Endothelial cell of umbilical vein (primary cell): ENCODE measurements around the gene DNAH1. TPM values are rescaled to one million over a fixed set of nuclear protein-coding genes. Genes with fewer than 3 reads are reported as not detected.

Experiments used
- BruUV-seq: library from RNA; stranded (reverse); fragments of 400-500 nt; replicated peaks from 2 replicates; lab custom pipeline; 2021; lab: Mats Ljungman, UMichigan
- CTCF ChIA-PET: fragments of 300-600, 350-600 bp; sonication (Branson Sonifier 250); formaldehyde crosslinking; loops from one replicate; lab custom pipeline; 2021; ENCODE audit warnings: antibody characterized with exemption, inconsistent platforms; lab: Charles Lee
- POLR2A ChIA-PET: fragments of 300-600, 350-600 bp; sonication (Branson Sonifier 250); formaldehyde crosslinking; loops from one replicate; lab custom pipeline; 2021; ENCODE audit warnings: antibody characterized with exemption, inconsistent platforms; lab: Charles Lee
- DNase-seq: peaks from one replicate; pipeline ENCODE4 v3.0.0-alpha.2; 2011; ENCODE audit warnings: low read depth, low spot score
- FAIRE-seq: peaks from 2 replicates; lab custom pipeline; 2011; peaks lifted over from hg19 to GRCh38; lab: Jason Lieb, UNC
- H2AFZ ChIP-seq: 2 replicates; pipeline ENCODE4 v1.6.0; 2012; ENCODE audit warnings: low read depth, low read length, control low read depth, inconsistent platforms
- H3K27ac ChIP-seq: 2 replicates; pipeline ENCODE4 v1.5.1; 2011; ENCODE audit warnings: low read depth, mild to moderate bottlenecking, control low read depth, low read length, moderate library complexity; ENCODE audit not compliant: insufficient read depth
- H3K27me3 ChIP-seq, 2 experiments: 2 replicates each; pipeline versions ENCODE4 v1.6.0 to v1.6.1; 2011; ENCODE audit warnings: low read length in 2 of 2, mixed read lengths in 1 of 2; ENCODE audit not compliant: control insufficient read depth in 2 of 2, insufficient read depth in 2 of 2
- H3K36me3 ChIP-seq, 2 experiments: 2 replicates in 1 of 2; 3 replicates in 1 of 2; pipeline ENCODE4 v1.5.1; 2011; ENCODE audit warnings: low read length in 2 of 2, mild to moderate bottlenecking in 1 of 2, moderate library complexity in 1 of 2; ENCODE audit not compliant: control insufficient read depth in 2 of 2, insufficient read depth in 2 of 2; ENCODE audit errors: extremely low read depth in 1 of 2
- H3K4me1 ChIP-seq: 3 replicates; pipeline ENCODE4 v1.5.1; 2011; ENCODE audit warnings: mild to moderate bottlenecking, low read length; ENCODE audit not compliant: control insufficient read depth, insufficient read depth; ENCODE audit errors: extremely low read depth
- H3K4me2 ChIP-seq: 2 replicates; pipeline ENCODE4 v1.6.1; 2011; ENCODE audit warnings: low read length, control low read depth, mixed read lengths; ENCODE audit not compliant: insufficient read depth
- H3K4me3 ChIP-seq, 3 experiments: fragments of 200-600 bp in 1 of 3; sonication (generic), shearing (Covaris generic) in 1 of 3; replicated peaks in 1 of 3; 2 replicates each; pipeline ENCODE4 v1.5.1; 2011 to 2016; ENCODE audit warnings: control low read depth in 3 of 3, low read length in 3 of 3, mild to moderate bottlenecking in 2 of 3, inconsistent platforms in 1 of 3, low read depth in 1 of 3, moderate library complexity in 1 of 3; ENCODE audit not compliant: insufficient read depth in 1 of 3
- H3K79me2 ChIP-seq: 2 replicates; pipeline ENCODE4 v1.6.0; 2012; ENCODE audit warnings: low read length, inconsistent platforms; ENCODE audit not compliant: control insufficient read depth, insufficient read depth
- H3K9ac ChIP-seq: replicated peaks from 2 replicates; pipeline ENCODE3; 2011; ENCODE audit warnings: low read length, control low read depth; ENCODE audit not compliant: insufficient read depth; ENCODE audit errors: extremely low read depth
- H3K9me1 ChIP-seq: replicated peaks from 3 replicates; pipeline ENCODE4 v1.6.0; 2011; ENCODE audit warnings: mild to moderate bottlenecking, low read length; ENCODE audit not compliant: control insufficient read depth, insufficient read depth; ENCODE audit errors: extremely low read depth
- H3K9me3 ChIP-seq: replicated peaks from 2 replicates; pipeline ENCODE4 v1.5.1; 2012; ENCODE audit warnings: low read length, inconsistent platforms; ENCODE audit not compliant: control insufficient read depth, insufficient read depth
- H4K20me1 ChIP-seq: replicated peaks from 2 replicates; pipeline ENCODE3; 2011; ENCODE audit warnings: mild to moderate bottlenecking, low read length; ENCODE audit not compliant: control insufficient read depth, insufficient read depth; ENCODE audit errors: extremely low read depth
- EZH2 ChIP-seq: IDR thresholded peaks from 2 replicates; pipeline ENCODE4 v1.6.1; 2012; ENCODE audit warnings: borderline replicate concordance, low read depth, mild to moderate bottlenecking, moderate library complexity, low read length, inconsistent platforms; ENCODE audit not compliant: severe bottlenecking
- FOS ChIP-seq: IDR thresholded peaks from 2 replicates; pipeline ENCODE4 v1.6.1; 2011; ENCODE audit warnings: mild to moderate bottlenecking, low read length, moderate library complexity, borderline replicate concordance; ENCODE audit not compliant: insufficient read depth
- GATA2 ChIP-seq: IDR thresholded peaks from 2 replicates; pipeline ENCODE4 v1.7.0; 2011; ENCODE audit warnings: low read depth, mild to moderate bottlenecking, moderate library complexity, mixed read lengths, low read length; ENCODE audit not compliant: insufficient read length, insufficient read depth
- JUN ChIP-seq: IDR thresholded peaks from 2 replicates; pipeline ENCODE4 v1.6.1; 2011; ENCODE audit warnings: borderline replicate concordance, low read depth; ENCODE audit not compliant: insufficient read length, insufficient read depth
- MAX ChIP-seq: IDR thresholded peaks from 2 replicates; pipeline ENCODE4 v1.6.1; 2011; ENCODE audit not compliant: insufficient read depth, insufficient read length
- MYC ChIP-seq: IDR thresholded peaks from one replicate; pipeline ENCODE4 v1.6.1; 2011; ENCODE audit warnings: mild to moderate bottlenecking, low read depth, low read length
- POLR2A ChIP-seq: IDR thresholded peaks from 2 replicates; pipeline ENCODE4 v1.6.1; 2012; ENCODE audit warnings: low read depth, mild to moderate bottlenecking, control low read depth, low read length
- POLR2AphosphoS5 ChIP-seq: IDR thresholded peaks from 2 replicates; pipeline ENCODE4 v1.6.1; 2012; ENCODE audit warnings: low read depth, mild to moderate bottlenecking, control low read depth, low read length, moderate library complexity; ENCODE audit not compliant: insufficient read depth
- dilution Hi-C: fragments of 300-500 bp; cut with MboI; formaldehyde crosslinking; loops from one replicate; pipeline ENCODE4 v1.15.0; 2019; ENCODE audit warnings: low sequenced_read_pairs; ENCODE audit not compliant: extremely low pct_ligation_motif_present
- intact Hi-C: fragments of 100-400 bp; cut with micrococcal nuclease; formaldehyde crosslinking; loops from one replicate; pipeline ENCODE4 v1.10.0; 2022
- polyA plus RNA-seq, 4 experiments: library from polyadenylated mRNA; depleted of rRNA in 3 of 4; stranded (reverse) in 3 of 4; unstranded in 1 of 4; fragments of >200 nt; gene quantifications; 2 replicates each; pipeline versions ENCODE4 v1.2.1 to v1.2.3, GENCODE V29; 2011 to 2012; ENCODE audit warnings: missing spikeins in 1 of 4
- total RNA-seq: library from RNA; stranded (reverse); gene quantifications from 2 replicates; pipeline ENCODE4 v1.2.3, GENCODE V29; 2021
- TF ChIP-seq, protein P1 (sequence below), 2 donors: IDR thresholded peaks; 1 replicate in 1 of 2; 2 replicates in 1 of 2; pipeline ENCODE4 v1.5.1; 2011; ENCODE audit warnings: low read length in 2 of 2, mild to moderate bottlenecking in 2 of 2, moderate library complexity in 2 of 2, control low read depth in 1 of 2, inconsistent platforms in 1 of 2, low read depth in 1 of 2; ENCODE audit not compliant: insufficient read depth in 1 of 2; ENCODE audit errors: extremely low read depth in 1 of 2

Gene DNAH1
- total and polyA plus RNA-seq, 2 donors (not counting 3 experiments of a cell fraction or from before 2014, with no cell fraction given): 5.8 to 6.0 TPM

DNA sequence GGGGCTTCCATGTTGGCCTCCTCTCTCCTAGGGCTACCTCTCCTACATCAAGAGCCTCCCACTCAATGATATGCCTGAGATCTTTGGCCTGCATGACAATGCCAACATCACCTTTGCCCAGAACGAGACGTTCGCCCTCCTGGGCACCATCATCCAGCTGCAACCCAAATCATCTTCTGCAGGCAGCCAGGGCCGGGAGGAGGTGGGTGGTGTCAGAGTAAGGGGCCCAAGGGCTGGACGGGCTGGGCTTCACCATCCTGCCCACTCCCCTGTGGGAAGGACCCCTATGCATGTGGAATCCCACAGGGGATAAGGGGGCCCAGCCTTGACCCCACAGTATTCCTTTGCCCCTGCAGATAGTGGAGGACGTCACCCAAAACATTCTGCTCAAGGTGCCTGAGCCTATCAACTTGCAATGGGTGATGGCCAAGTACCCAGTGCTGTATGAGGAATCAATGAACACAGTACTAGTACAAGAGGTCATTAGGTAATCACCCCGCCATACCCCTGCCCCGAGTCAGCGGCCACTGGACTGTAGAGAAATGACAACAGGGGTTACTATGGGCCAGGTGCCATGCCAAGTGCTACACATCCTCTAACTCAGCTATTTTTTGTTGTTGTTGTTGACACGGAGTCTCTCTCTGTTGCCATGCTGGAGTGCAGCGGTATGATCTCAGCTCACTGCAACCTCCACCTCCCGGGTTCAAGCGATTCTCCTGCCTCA, 81.7 kb downstream of the DNAH1 start:
- peaks cover 0 to 19% of the 10 kb centered on the region in 2 experiments for H3K36me3 ChIP-seq
- BruUV-seq: no TSS peak
- FAIRE-seq (no peak), DNase-seq (no peak)
- TF ChIP-seq POLR2A (no peak), MAX (no peak)
- TF ChIP-seq, protein P1, sequence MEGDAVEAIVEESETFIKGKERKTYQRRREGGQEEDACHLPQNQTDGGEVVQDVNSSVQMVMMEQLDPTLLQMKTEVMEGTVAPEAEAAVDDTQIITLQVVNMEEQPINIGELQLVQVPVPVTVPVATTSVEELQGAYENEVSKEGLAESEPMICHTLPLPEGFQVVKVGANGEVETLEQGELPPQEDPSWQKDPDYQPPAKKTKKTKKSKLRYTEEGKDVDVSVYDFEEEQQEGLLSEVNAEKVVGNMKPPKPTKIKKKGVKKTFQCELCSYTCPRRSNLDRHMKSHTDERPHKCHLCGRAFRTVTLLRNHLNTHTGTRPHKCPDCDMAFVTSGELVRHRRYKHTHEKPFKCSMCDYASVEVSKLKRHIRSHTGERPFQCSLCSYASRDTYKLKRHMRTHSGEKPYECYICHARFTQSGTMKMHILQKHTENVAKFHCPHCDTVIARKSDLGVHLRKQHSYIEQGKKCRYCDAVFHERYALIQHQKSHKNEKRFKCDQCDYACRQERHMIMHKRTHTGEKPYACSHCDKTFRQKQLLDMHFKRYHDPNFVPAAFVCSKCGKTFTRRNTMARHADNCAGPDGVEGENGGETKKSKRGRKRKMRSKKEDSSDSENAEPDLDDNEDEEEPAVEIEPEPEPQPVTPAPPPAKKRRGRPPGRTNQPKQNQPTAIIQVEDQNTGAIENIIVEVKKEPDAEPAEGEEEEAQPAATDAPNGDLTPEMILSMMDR (IDR thresholded peaks at IDR 0.05; ENCODE audit: extremely low read depth in 1 of 2, insufficient read depth in 1 of 2, low read depth in 1 of 2, low read length in 2 of 2): no peak
- no peaks in the 10 kb centered on the region for H3K9me3 ChIP-seq
- POLR2A ChIA-PET: no interaction called here
- no peaks in the 10 kb centered on the region for H3K9me1 ChIP-seq
- no peak overlapping the region for H3K4me3 ChIP-seq
- H3K79me2 ChIP-seq: no peaks in the 10 kb centered on the region
- no peak overlapping the region for H3K4me2 ChIP-seq
- intact Hi-C loops (no loop called here), dilution Hi-C loops (no loop called here)
- H3K9ac ChIP-seq: no peak overlapping the region
- CTCF ChIA-PET: interaction anchor here (0.6 kb wide), 1 partner anchor 59 kb away, joined by 3 read pairs; no protein-coding TSS in a partner anchor
- no peaks in the 10 kb centered on the region for H3K4me1 ChIP-seq
- no peak overlapping the region for H3K27ac ChIP-seq
- H3K27me3 ChIP-seq: no peaks in the 10 kb centered on the region
- no peak overlapping the region for H2AFZ ChIP-seq
- no peaks in the 10 kb centered on the region for H4K20me1 ChIP-seq

GRCh38 chr3:52398670-52399081, 82.6 kb downstream of the DNAH1 start:
- Histone ChIP-seq H3K9ac (no peak overlapping the region), H4K20me1 (no peaks in the 10 kb centered on the region), H3K4me3 (no peak overlapping the region), H3K79me2 (no peaks in the 10 kb centered on the region), H3K27ac (no peak overlapping the region), H3K4me1 (no peaks in the 10 kb centered on the region), H3K9me3 (no peaks in the 10 kb centered on the region), H3K27me3 (no peaks in the 10 kb centered on the region), H3K4me2 (no peak overlapping the region), H3K9me1 (no peaks in the 10 kb centered on the region), H2AFZ (no peak overlapping the region), H3K36me3 (peaks cover 0 to 28% of the 10 kb centered on the region in 2 experiments)
- DNase-seq (no peak), FAIRE-seq (no peak)
- intact Hi-C loops: no loop called here
- ChIA-PET CTCF (no interaction called here), POLR2A (no interaction called here)
- BruUV-seq: no TSS peak
- dilution Hi-C loops: no loop called here
- TF ChIP-seq POLR2AphosphoS5 (no peak), FOS (no peak), MYC (no peak), POLR2A (no peak), GATA2 (no peak), EZH2 (no peak), JUN (no peak), MAX (no peak)
- TF ChIP-seq, protein P1 (IDR thresholded peaks at IDR 0.05; ENCODE audit: extremely low read depth in 1 of 2, insufficient read depth in 1 of 2, low read depth in 1 of 2, low read length in 2 of 2): no peak
